Measurements from ENCODE around the gene AGAP2. TPM values are rescaled to one million over a fixed set of nuclear protein-coding genes. Genes with fewer than 3 reads are reported as not detected.

The AGAP2 gene
- total RNA-seq, result 40.7 TPM

GRCh38 chr12:57738661-57739237 is at the start of gene AGAP2:
Gene AGAP2, minus strand, starts transcription at chr12:57738742. Its CDS starts 496 bp downstream, at chr12:57738246.

GRCh38 chr12:57782608-57783465 is 44.3 kb upstream of the AGAP2 start, which contains the start of gene TSFM:
Gene TSFM, plus strand, starts transcription at chr12:57782787. Its CDS starts 15 bp downstream, at chr12:57782802.

GRCh38 chr12:57772429-57773322 is 34.1 kb upstream of the AGAP2 start, which contains the start of gene EEF1AKMT3:
Gene EEF1AKMT3, plus strand, starts transcription at chr12:57772614. Its CDS starts 111 bp downstream, at chr12:57772725.

GRCh38 chr12:57771873-57772428 is 33.4 kb upstream of the AGAP2 start, which contains the start of gene METTL1:
Gene METTL1, minus strand, starts transcription at chr12:57772105. Its CDS starts 22 bp downstream, at chr12:57772083.

DNA sequence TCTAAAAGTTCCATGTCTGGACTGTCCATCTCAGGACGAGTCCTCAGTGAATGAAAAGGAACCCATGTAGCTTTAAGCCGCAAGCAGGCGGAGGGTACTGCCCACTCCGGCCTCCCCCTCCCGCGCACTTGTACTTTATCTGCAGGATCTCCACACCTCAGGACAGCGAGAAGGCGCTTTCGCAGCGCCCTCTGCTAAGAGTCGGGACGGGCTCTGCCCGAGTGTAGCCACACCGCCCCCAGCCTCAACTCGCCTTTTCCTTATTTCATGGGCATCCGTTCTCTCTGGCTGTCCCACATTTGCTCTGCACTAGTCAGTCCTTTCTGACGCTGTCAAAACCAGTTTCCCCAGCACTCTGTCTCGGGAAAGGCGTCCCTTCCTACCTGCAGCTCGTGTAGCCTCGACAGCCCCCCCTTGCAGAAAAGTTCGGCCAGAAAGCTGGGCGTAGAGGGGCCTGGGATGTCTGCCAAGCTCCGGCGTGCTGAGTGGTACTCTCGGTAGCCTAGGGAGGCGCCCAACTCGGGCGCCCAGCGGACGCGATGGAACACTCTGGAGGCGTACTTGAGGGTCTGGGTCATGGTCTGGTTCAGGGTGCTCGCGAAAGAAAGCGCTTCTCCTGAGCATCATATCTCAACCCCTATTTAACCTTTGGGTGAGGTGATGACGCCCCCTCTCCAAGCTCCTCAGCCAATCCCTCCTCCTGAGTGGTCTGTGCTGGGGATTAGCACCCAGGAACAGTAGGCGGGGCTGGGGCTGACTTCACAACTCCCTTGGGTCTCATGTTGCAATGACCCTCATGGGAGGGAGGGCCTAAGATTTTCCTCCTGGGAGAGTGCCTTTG is 28.1 kb upstream of the AGAP2 start, which contains the start of gene CYP27B1:
TSS of gene CYP27B1 (minus strand) at position 615 of the 841 bp plus-strand sequence. CDS start at position 578, 37 bp downstream.

GRCh38 chr12:57754411-57755193 is 16.1 kb upstream of the AGAP2 start, which contains the start of gene MARCHF9:
Gene MARCHF9, plus strand, starts transcription at chr12:57755103. Its CDS starts 426 bp downstream, at chr12:57755529.

GRCh38 chr12:57751788-57752667 is 13.5 kb upstream of the AGAP2 start, which contains the start of gene CDK4:
Gene CDK4, minus strand, starts transcription at chr12:57752310. Its CDS starts 593 bp downstream, at chr12:57751717.

GRCh38 chr12:57744777-57745484 is 6.4 kb upstream of the AGAP2 start, which contains the start of gene TSPAN31:
Gene TSPAN31, plus strand, starts transcription at chr12:57745039. Its CDS starts 116 bp downstream, at chr12:57745155.

DNA sequence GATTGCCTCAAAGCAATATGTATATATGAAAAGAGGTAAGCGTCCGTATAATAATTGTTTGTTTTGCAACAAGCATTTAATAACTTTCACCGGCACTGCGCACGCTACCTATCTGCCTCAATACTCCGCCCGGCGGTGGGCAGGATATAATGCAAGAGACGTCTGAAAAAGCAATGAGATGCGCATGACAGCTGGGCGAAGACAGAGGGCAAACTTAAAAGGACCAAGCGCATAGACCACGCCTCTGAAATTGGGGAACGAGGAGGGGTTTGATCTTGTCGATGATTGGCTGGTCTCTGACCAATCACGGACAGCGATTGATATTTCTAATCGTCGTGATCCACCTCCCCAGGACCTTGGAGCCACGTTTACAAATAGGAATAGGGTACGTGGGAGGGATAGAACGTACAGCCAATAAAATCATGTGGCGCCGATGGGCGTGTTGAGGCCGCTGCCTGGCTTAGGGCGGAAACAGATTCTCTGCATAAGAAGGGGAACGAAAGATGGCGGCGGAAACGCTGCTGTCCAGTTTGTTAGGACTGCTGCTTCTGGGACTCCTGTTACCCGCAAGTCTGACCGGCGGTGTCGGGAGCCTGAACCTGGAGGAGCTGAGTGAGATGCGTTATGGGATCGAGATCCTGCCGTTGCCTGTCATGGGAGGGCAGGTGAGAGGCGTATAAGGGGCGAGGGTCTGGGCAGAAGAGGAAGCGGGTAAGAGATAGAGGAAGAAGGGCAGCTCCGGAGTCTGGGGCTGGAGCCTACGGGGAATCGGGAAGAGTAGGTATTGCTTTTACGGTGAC is 44.7 kb downstream of the AGAP2 start, which contains the start of gene OS9:
TSS of gene OS9 (plus strand) at position 474 of the 800 bp plus-strand sequence. CDS start at position 504, 30 bp downstream.

Other genes starting within 250 kb of the AGAP2 start
- gene DDIT3, start 218.2 kb downstream of the AGAP2 start, total RNA-seq, result 3.8 TPM
- 6.3 TPM for gene MBD6, start 215.9 kb downstream of the AGAP2 start, total RNA-seq
- gene DCTN2, start 191.6 kb downstream of the AGAP2 start, total RNA-seq, result 153 TPM
- 97.0 TPM for gene KIF5A, start 188.7 kb downstream of the AGAP2 start, total RNA-seq
- gene PIP4K2C, start 147.6 kb downstream of the AGAP2 start, total RNA-seq, result 13.8 TPM
- gene DTX3, start 133.9 kb downstream of the AGAP2 start, total RNA-seq, result 81.7 TPM
- gene ARHGEF25, start 127.3 kb downstream of the AGAP2 start, total RNA-seq, result 40.7 TPM
- gene B4GALNT1, start 105.5 kb downstream of the AGAP2 start, total RNA-seq, result 103 TPM
- gene OS9, start 44.6 kb downstream of the AGAP2 start, total RNA-seq, result 115 TPM
- 25.7 TPM for gene TSPAN31, start 6.3 kb upstream of the AGAP2 start, total RNA-seq
- gene CDK4, start 13.6 kb upstream of the AGAP2 start, total RNA-seq, result 55.4 TPM
- 18.8 TPM for gene MARCHF9, start 16.4 kb upstream of the AGAP2 start, total RNA-seq
- gene CYP27B1, start 28.3 kb upstream of the AGAP2 start, total RNA-seq, result 0.94 TPM
- 2.8 TPM for gene METTL1, start 33.4 kb upstream of the AGAP2 start, total RNA-seq
- 2.5 TPM for gene EEF1AKMT3, start 33.9 kb upstream of the AGAP2 start, total RNA-seq
- 24.1 TPM for gene TSFM, start 44.0 kb upstream of the AGAP2 start, total RNA-seq
- gene AVIL, start 80.0 kb upstream of the AGAP2 start, total RNA-seq, result 4.4 TPM
- gene CTDSP2, start 108.0 kb upstream of the AGAP2 start, total RNA-seq, result 45.1 TPM
- 7.5 TPM for gene ATP23, start 202.8 kb upstream of the AGAP2 start, total RNA-seq

All from parietal lobe (tissue), 1 donor.